ENCODE results near the gene LIN7A.

DNA sequence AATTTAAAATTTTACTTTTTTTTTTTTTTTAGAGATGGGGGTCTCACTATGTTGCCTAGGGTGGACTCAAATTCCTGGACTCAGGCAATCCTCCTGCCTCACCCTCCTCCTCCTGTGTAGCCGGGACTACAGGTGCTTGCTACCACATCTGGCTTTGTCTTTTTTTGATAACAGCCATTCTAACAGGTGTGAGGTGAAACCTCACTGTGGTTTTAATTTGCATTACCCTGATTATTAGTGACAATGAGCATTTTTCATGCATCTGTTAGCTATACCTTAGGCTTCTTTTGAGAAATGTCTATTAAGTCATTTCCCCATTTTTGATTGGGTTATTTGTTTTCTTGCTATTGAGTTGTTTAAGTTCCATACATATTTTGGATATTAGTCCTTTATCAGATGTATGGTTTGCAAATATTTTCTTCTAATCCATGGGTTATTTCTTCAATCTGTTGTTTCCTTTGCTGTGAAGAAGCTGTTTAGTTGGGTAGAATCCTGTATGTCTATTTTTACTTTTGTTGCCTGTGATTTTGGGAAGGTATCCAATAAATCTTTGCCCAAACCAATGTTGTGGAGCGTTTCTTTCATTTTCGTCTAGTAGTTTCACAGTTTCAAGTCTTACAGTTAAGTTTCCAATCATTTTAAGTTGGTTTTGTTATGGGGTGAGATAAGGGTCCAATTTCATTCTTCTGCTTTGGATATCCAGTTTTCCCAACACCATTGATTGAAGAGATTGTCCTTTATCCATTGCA is 134.9 kb downstream of the LIN7A start:
- no peak for TF ChIP-seq EZH2phosphoT487 (IDR thresholded peaks at IDR 0.05)
- TF ChIP-seq, protein P1, sequence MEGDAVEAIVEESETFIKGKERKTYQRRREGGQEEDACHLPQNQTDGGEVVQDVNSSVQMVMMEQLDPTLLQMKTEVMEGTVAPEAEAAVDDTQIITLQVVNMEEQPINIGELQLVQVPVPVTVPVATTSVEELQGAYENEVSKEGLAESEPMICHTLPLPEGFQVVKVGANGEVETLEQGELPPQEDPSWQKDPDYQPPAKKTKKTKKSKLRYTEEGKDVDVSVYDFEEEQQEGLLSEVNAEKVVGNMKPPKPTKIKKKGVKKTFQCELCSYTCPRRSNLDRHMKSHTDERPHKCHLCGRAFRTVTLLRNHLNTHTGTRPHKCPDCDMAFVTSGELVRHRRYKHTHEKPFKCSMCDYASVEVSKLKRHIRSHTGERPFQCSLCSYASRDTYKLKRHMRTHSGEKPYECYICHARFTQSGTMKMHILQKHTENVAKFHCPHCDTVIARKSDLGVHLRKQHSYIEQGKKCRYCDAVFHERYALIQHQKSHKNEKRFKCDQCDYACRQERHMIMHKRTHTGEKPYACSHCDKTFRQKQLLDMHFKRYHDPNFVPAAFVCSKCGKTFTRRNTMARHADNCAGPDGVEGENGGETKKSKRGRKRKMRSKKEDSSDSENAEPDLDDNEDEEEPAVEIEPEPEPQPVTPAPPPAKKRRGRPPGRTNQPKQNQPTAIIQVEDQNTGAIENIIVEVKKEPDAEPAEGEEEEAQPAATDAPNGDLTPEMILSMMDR (IDR thresholded peaks at IDR 0.05) = no peak
